H54 (cell line): Measurements from ENCODE around the gene CXCL5.
"Not testable (repeated sequence)": the region's sequence is repeated elsewhere in the genome, so short reads cannot be mapped to it uniquely, and the experiment has no call there.

Experiments
- DNase-seq: peaks from one replicate; pipeline ENCODE4 v3.0.0; 2011; ENCODE audit warnings: low spot score, mixed read lengths; ENCODE audit not compliant: insufficient read length
- FAIRE-seq: peaks from 3 replicates; lab custom pipeline; 2011; peaks lifted over from hg19 to GRCh38; lab: Jason Lieb, UNC
- POLR2A ChIP-seq: IDR thresholded peaks from 2 replicates; pipeline ENCODE4 v1.6.1; 2011; ENCODE audit warnings: low read depth, mild to moderate bottlenecking, low read length

CXCL5 gene

GRCh38 chr4:73970945-73971344 is 27.5 kb downstream of the CXCL5 start:
- TF ChIP-seq POLR2A = no peak
- no peak for DNase-seq
- FAIRE-seq = no peak

GRCh38 chr4:73970011-73970410 is 28.5 kb downstream of the CXCL5 start:
- FAIRE-seq (no peak), DNase-seq (no peak)
- TF ChIP-seq POLR2A = no peak

GRCh38 chr4:73967866-73968265 is 30.6 kb downstream of the CXCL5 start:
- TF ChIP-seq POLR2A = no peak
- FAIRE-seq (no peak), DNase-seq (no peak)

GRCh38 chr4:73964862-73965611 is 33.4 kb downstream of the CXCL5 start:
- DNase-seq = peak; percentile 7
- no peak for TF ChIP-seq POLR2A
- FAIRE-seq = no peak

GRCh38 chr4:73962724-73963123 is 35.8 kb downstream of the CXCL5 start:
- FAIRE-seq (no peak), DNase-seq (no peak)
- TF ChIP-seq POLR2A = no peak

GRCh38 chr4:73959041-73959440 is 39.4 kb downstream of the CXCL5 start:
- DNase-seq, FAIRE-seq: not testable (repeated sequence)

- no peak for DNase-seq
- no peak for TF ChIP-seq POLR2A
- no peak for FAIRE-seq
Observed at GRCh38 chr4:73952352-73952751, 46.1 kb downstream of the CXCL5 start.

- not testable (repeated sequence) for FAIRE-seq, DNase-seq
Observed at GRCh38 chr4:73950376-73950920, 48.0 kb downstream of the CXCL5 start.

GRCh38 chr4:73948990-73949706 is 49.3 kb downstream of the CXCL5 start:
- DNase-seq = no peak
- no peak for FAIRE-seq
- no peak for TF ChIP-seq POLR2A

GRCh38 chr4:73948291-73948690 is 50.2 kb downstream of the CXCL5 start:
- FAIRE-seq (no peak), DNase-seq (no peak)
- no peak for TF ChIP-seq POLR2A

- no peak for DNase-seq
- no peak for TF ChIP-seq POLR2A
- FAIRE-seq = no peak
Observed at GRCh38 chr4:73947239-73947985, 51.1 kb downstream of the CXCL5 start.

- FAIRE-seq = no peak
- no peak for TF ChIP-seq POLR2A
- DNase-seq = no peak
Observed at GRCh38 chr4:73945674-73946449, 52.6 kb downstream of the CXCL5 start.
